Tibial nerve (tissue), 4 donors: ENCODE data around the gene PTPRD. TPM values are rescaled to one million over a fixed set of nuclear protein-coding genes. Genes with fewer than 3 reads are reported as not detected.

Experiments used
- DNase-seq, 2 donors: peaks; one replicate each; pipeline ENCODE4 v3.0.0-alpha.2; 2019; ENCODE audit warnings: low spot score in 2 of 2
- H3K27ac ChIP-seq, 4 donors: fragments of 200-600 bp; sonication (generic) in 3 of 4; one replicate each; pipeline ENCODE4 v1.5.1; 2017 to 2019; ENCODE audit warnings: mild to moderate bottlenecking in 1 of 4
- H3K27me3 ChIP-seq, 2 donors: fragments of 200-600 bp; sonication (generic) in 1 of 2; one replicate each; pipeline versions ENCODE4 v1.5.1 to v1.6.0; 2017 to 2019
- H3K36me3 ChIP-seq, 3 donors: fragments of 200-600 bp; sonication (generic); one replicate each; pipeline ENCODE4 v1.5.1; 2018 to 2019
- H3K4me1 ChIP-seq, 4 donors: fragments of 200-600 bp; sonication (generic) in 3 of 4; one replicate each; pipeline ENCODE4 v1.5.1; 2017 to 2019
- H3K4me3 ChIP-seq, 4 donors: fragments of 200-600 bp; sonication (generic) in 3 of 4; one replicate each; pipeline ENCODE4 v1.5.1; 2017 to 2019; ENCODE audit warnings: mild to moderate bottlenecking in 1 of 4, moderate library complexity in 1 of 4
- H3K9me3 ChIP-seq, 4 donors: fragments of 200-600 bp; sonication (generic) in 3 of 4; one replicate each; pipeline ENCODE4 v1.5.1; 2017 to 2019
- CTCF ChIP-seq, 5 experiments: fragments of 200-600 bp in 3 of 5; fragments of 450-650 bp in 2 of 5; sonication (generic) in 3 of 5; IDR thresholded peaks; one replicate each; pipeline ENCODE4 v1.5.1; 2016 to 2019; ENCODE audit warnings: antibody characterized with exemption in 5 of 5, mild to moderate bottlenecking in 3 of 5, moderate library complexity in 2 of 5
- EP300 ChIP-seq, 2 donors: sonication (generic); formaldehyde crosslinking; IDR thresholded peaks; one replicate each; pipeline ENCODE4 v1.6.1; 2017; ENCODE audit warnings: antibody characterized with exemption in 2 of 2, mild to moderate bottlenecking in 1 of 2
- POLR2A ChIP-seq, 2 donors: fragments of 450-650 bp; IDR thresholded peaks; one replicate each; pipeline ENCODE4 v1.6.1; 2017; ENCODE audit warnings: antibody characterized with exemption in 2 of 2, mild to moderate bottlenecking in 2 of 2, moderate library complexity in 2 of 2
- WGBS, 2 donors: methylation state at CpG; one replicate each; pipeline ENCODE4 v1.1.5; 2018; 5-methylcytosine and 5-hydroxymethylcytosine counted together
- total RNA-seq, 4 donors: library from RNA; depleted of rRNA; stranded (reverse); fragments of >200 nt; gene quantifications; one replicate each; pipeline ENCODE4 v1.1.0, GENCODE V29; 2016

PTPRD gene
- total RNA-seq, 4 donors from 2014 or later, result 1.7 to 13.2 (median 5.1) TPM

GRCh38 chr9:8668751-8669150, 1944.1 kb downstream of the PTPRD start:
- no peak for DNase-seq
- no peak for TF ChIP-seq CTCF (IDR thresholded peaks at IDR 0.05)
- TF ChIP-seq POLR2A (IDR thresholded peaks at IDR 0.05), result no peak
- no peak for TF ChIP-seq EP300 (IDR thresholded peaks at IDR 0.05)
- 86 to 96% methylated on average over 1 of the region's 1 CpG for WGBS, 2 donors

GRCh38 chr9:8668231-8668630, 1944.6 kb downstream of the PTPRD start:
- Histone ChIP-seq H3K27me3 (no peaks in the 10 kb centered on the region), H3K9me3 (no peaks in the 10 kb centered on the region), H3K36me3 (no peaks in the 10 kb centered on the region), H3K4me1 (no peaks in the 10 kb centered on the region), H3K27ac (no peak overlapping the region), H3K4me3 (no peak overlapping the region)
- DNase-seq, result no peak
- TF ChIP-seq POLR2A (IDR thresholded peaks at IDR 0.05) (no peak), EP300 (IDR thresholded peaks at IDR 0.05) (no peak), CTCF (IDR thresholded peaks at IDR 0.05) (no peak)
- WGBS, 2 donors, result 86 to 88% methylated on average over 3 of the region's 3 CpGs

More at GRCh38 chr9:8668751-8669150, 1944.1 kb downstream of the PTPRD start:
- Histone ChIP-seq H3K9me3 (no peaks in the 10 kb centered on the region), H3K27ac (no peak overlapping the region), H3K36me3 (no peaks in the 10 kb centered on the region), H3K4me3 (no peak overlapping the region), H3K27me3 (no peaks in the 10 kb centered on the region), H3K4me1 (no peaks in the 10 kb centered on the region)

GRCh38 chr9:8666060-8666459, 1946.7 kb downstream of the PTPRD start:
- peaks cover 0 to 2% (median 0%) of the 10 kb centered on the region in 4 donors for H3K4me1 ChIP-seq
- no peak for TF ChIP-seq CTCF (IDR thresholded peaks at IDR 0.05)
- TF ChIP-seq EP300 (IDR thresholded peaks at IDR 0.05), result no peak
- no peak for TF ChIP-seq POLR2A (IDR thresholded peaks at IDR 0.05)

GRCh38 chr9:8660383-8660782, 1952.4 kb downstream of the PTPRD start:
- peaks cover 0 to 17% (median 0%) of the 10 kb centered on the region in 4 donors for H3K4me1 ChIP-seq
- no peak overlapping the region for H3K27ac ChIP-seq
- H3K27me3 ChIP-seq, result no peaks in the 10 kb centered on the region
- DNase-seq, result peak; percentile 59 to 88
- no peaks in the 10 kb centered on the region for H3K36me3 ChIP-seq
- no peaks in the 10 kb centered on the region for H3K9me3 ChIP-seq
- TF ChIP-seq EP300 (IDR thresholded peaks at IDR 0.05) (peak in 1 of 2 donors; percentile 70), POLR2A (IDR thresholded peaks at IDR 0.05) (no peak)
- no peak overlapping the region for H3K4me3 ChIP-seq

More at GRCh38 chr9:8666060-8666459, 1946.7 kb downstream of the PTPRD start:
- no peak for DNase-seq
- Histone ChIP-seq H3K27me3 (no peaks in the 10 kb centered on the region), H3K4me3 (no peak overlapping the region), H3K9me3 (no peaks in the 10 kb centered on the region), H3K27ac (no peak overlapping the region), H3K36me3 (no peaks in the 10 kb centered on the region)

- no peak for DNase-seq
- H3K36me3 ChIP-seq, result no peaks in the 10 kb centered on the region
- no peaks in the 10 kb centered on the region for H3K27me3 ChIP-seq
- no peak overlapping the region for H3K27ac ChIP-seq
- H3K9me3 ChIP-seq, result no peaks in the 10 kb centered on the region
- TF ChIP-seq EP300 (IDR thresholded peaks at IDR 0.05) (peak in 1 of 2 donors; percentile 48), CTCF (IDR thresholded peaks at IDR 0.05) (no peak)
- H3K4me3 ChIP-seq, result no peak overlapping the region
- peaks cover 0 to 17% (median 0%) of the 10 kb centered on the region in 4 donors for H3K4me1 ChIP-seq
Observed at GRCh38 chr9:8659108-8659507, 1953.7 kb downstream of the PTPRD start.

- no peaks in the 10 kb centered on the region for H3K36me3 ChIP-seq
- DNase-seq, result no peak
- H3K4me1 ChIP-seq, result peaks cover 0 to 8% (median 0%) of the 10 kb centered on the region in 4 donors
- H3K27me3 ChIP-seq, result no peaks in the 10 kb centered on the region
- TF ChIP-seq CTCF (IDR thresholded peaks at IDR 0.05), result no peak
- no peak for TF ChIP-seq POLR2A (IDR thresholded peaks at IDR 0.05)
- no peak overlapping the region for H3K27ac ChIP-seq
- H3K4me3 ChIP-seq, result no peak overlapping the region
- no peaks in the 10 kb centered on the region for H3K9me3 ChIP-seq
- WGBS, 2 donors, result 83 to 84% methylated on average over 2 of the region's 2 CpGs
Observed at GRCh38 chr9:8655071-8655470, 1957.7 kb downstream of the PTPRD start.
